Measurements from ENCODE around the gene MYRFL. TPM values are rescaled to one million over a fixed set of nuclear protein-coding genes. Genes with fewer than 3 reads are reported as not detected.
"Not testable (repeated sequence)": the region's sequence is repeated elsewhere in the genome, so short reads cannot be mapped to it uniquely, and the experiment has no call there.

MYRFL gene
- total and polyA plus RNA-seq, 2 of the 8 experiments (the other 6 are each of a cell fraction or from before 2014, with no cell fraction given) = 1.1 to 2.0 TPM

DNA sequence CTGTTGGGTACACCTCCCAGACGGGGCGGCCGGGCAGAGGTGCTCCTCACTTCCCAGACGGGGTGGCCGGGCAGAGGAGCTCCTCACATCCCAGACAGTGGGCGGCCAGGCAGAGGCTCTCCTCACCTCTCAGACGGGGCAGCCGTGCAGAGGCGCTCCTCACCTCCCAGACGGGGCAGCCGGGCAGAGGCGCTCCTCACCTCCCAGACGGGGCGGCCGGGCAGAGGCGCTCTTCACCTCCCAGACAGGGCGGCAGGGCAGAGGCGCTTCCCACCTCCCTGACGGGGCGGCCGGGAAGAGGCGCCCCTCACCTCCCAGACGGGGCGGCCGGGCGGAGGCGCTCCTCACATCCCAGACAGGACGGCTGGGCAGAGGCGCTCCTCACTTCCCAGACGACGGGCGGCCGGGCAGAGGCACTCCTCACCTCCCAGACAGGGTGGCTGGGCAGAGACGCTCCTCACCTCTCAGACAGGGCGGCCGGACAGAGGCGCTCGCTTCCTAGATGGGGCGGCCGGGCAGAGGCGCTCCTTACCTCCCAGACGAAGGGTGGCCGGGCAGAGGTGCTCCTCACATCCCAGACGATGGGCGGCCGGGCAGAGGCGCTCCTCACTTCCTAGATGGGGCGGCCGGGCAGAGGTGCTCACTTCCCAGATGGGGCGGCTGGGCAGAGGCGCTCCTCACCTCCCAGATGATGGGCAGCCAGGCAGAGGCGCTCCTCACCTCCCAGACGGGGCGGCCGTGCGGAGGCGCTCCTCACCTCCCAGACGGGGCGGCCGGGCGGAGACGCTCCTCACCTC, 17.7 kb upstream of the MYRFL start:
- H3K27ac ChIP-seq (ENCODE audit: low read depth, low read length); H3K4me2 ChIP-seq (ENCODE audit: insufficient read depth in 1 of 2, low read depth in 2 of 2, low read length in 2 of 2); CTCF ChIA-PET (ENCODE audit: partially characterized antibody); H3K27me3 ChIP-seq (replicated peaks in 1 of 4; ENCODE audit: control insufficient read depth in 3 of 4, extremely low read depth in 1 of 4, insufficient read depth in 3 of 4, low read length in 3 of 4); H3K56ac ChIP-seq (replicated peaks; ENCODE audit: insufficient read length, low read depth, low read length); H4K20me1 ChIP-seq (replicated peaks in 1 of 2; ENCODE audit: control insufficient read depth in 1 of 2, insufficient read depth in 2 of 2, low read length in 2 of 2); H2BK20ac ChIP-seq (ENCODE audit: low read length); H3K14ac ChIP-seq (ENCODE audit: insufficient read length); H3K18ac ChIP-seq (ENCODE audit: extremely low read depth, low read length); H4K5ac ChIP-seq (ENCODE audit: insufficient read length, low read depth, low read length); H3K4me1 ChIP-seq (replicated peaks in 1 of 4; ENCODE audit: control insufficient read depth in 3 of 4, insufficient read depth in 4 of 4, low read length in 3 of 4); H2BK15ac ChIP-seq (ENCODE audit: low read length); H3K79me2 ChIP-seq (ENCODE audit: control insufficient read depth in 1 of 2, insufficient read depth in 2 of 2, low read length in 2 of 2); H2AFZ ChIP-seq (ENCODE audit: low read length); H3K4ac ChIP-seq (replicated peaks; ENCODE audit: insufficient read length, low read depth, low read length); H3K79me1 ChIP-seq (ENCODE audit: low read depth, low read length); H3K23me2 ChIP-seq (ENCODE audit: low read depth, low read length); H4K91ac ChIP-seq (replicated peaks; ENCODE audit: insufficient read length, low read length); H3K23ac ChIP-seq (ENCODE audit: insufficient read length); H2BK5ac ChIP-seq (ENCODE audit: low read depth, low read length); DNase-seq (ENCODE audit: low read depth in 1 of 2, low spot score in 2 of 2); H2AK5ac ChIP-seq (ENCODE audit: low read depth, low read length); H2BK120ac ChIP-seq (replicated peaks; ENCODE audit: low read depth, low read length); H4K8ac ChIP-seq (ENCODE audit: extremely low read depth, insufficient read depth, low read length); H3K4me3 ChIP-seq (ENCODE audit: extremely low read depth in 1 of 4, insufficient read depth in 2 of 4, low read depth in 3 of 4, low read length in 4 of 4); H2BK12ac ChIP-seq (ENCODE audit: low read depth, low read length); FAIRE-seq; H3K9ac ChIP-seq (replicated peaks in 1 of 4; ENCODE audit: extremely low read depth in 1 of 4, low read depth in 3 of 4, low read length in 3 of 4): not testable (repeated sequence)
- H3K36me3 ChIP-seq (ENCODE audit: control insufficient read depth in 2 of 4, insufficient read depth in 4 of 4, low read length in 3 of 4) = peaks cover 0 to 22% (median 8%) of the 10 kb centered on the region in 4 experiments; a peak in 3 of 8 replicates
- WGBS, 2 experiments (ENCODE audit: extremely low coverage in 1 of 2, insufficient coverage in 1 of 2, insufficient read length in 1 of 2, insufficient replicate concordance in 2 of 2, low coverage in 1 of 2, low lambda C conversion rate in 2 of 2, missing lambda C conversion rate in 1 of 2) = 92% methylated on average over 16 of the region's 62 CpGs; no CpG with 5 or more reads in 1 of the 2 experiments
- H3K9me3 ChIP-seq (ENCODE audit: insufficient read depth in 2 of 2, low read depth in 1 of 2, low read length in 1 of 2) = peaks cover 8 to 27% of the 10 kb centered on the region in 2 experiments; a peak in 3 of 4 replicates
- POLR2A ChIA-PET (ENCODE audit: partially characterized antibody) = interaction anchor here (0.6 kb wide), 1 partner anchor 148 kb away, joined by 3 read pairs; no protein-coding TSS in a partner anchor
